Measurements from ENCODE around the gene JOSD1.

JOSD1 gene

GRCh38 chr22:38732251-38732815, 31.6 kb upstream of the JOSD1 start:
- no peak for DNase-seq

GRCh38 chr22:38731703-38732161, 31.0 kb upstream of the JOSD1 start:
- no peak for DNase-seq

DNA sequence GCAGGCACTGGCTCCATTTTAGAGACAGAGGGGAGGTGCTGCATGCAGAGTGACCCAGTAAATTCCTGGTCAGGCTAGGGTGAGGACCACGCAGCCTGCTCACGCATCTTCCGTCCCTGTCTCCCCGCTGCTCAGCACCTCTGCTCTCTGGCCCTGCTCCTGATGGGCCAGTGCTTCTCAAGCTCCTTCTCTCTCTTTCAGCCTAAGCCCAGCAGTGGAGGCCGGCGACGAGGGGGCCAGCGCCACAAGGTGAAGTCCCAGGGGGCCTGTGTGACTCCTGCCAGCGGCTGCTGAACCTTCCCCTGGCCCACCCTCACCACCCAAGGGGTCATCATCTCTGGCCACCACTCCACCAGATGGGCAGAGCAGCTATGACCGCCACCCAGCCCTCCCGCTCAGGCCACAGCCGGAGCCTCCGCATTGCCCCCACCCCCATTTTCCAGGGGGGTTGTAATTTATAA, 29.7 kb upstream of the JOSD1 start:
- no peak for DNase-seq

- DNase-seq, result no peak
Observed at GRCh38 chr22:38729946-38730345, 29.2 kb upstream of the JOSD1 start.

- DNase-seq, result no peak
Observed at GRCh38 chr22:38728871-38729796, 28.4 kb upstream of the JOSD1 start.

GRCh38 chr22:38727530-38728451, 27.0 kb upstream of the JOSD1 start:
- DNase-seq, result no peak

DNA sequence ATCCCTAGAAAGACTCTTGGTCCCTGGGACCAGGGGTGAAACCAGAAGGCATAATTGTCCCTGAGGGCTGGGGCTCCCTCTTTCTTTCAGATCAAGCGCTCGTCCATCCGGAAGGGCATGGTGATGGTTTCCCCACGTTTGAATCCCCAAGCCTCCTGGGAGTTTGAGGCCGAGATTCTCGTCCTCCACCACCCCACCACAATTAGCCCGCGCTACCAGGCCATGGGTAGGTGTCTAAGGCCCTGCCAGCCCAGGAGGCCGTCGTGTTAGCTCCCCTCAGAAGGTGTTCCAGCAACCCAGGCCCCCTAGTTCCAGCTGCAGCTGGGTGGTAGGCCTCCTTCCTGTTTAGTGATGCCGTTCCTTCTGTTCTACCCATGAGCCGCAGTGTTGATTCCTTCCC, 26.4 kb upstream of the JOSD1 start:
- no peak for DNase-seq

- no peak for DNase-seq
Observed at GRCh38 chr22:38725900-38726655, 25.3 kb upstream of the JOSD1 start.

GRCh38 chr22:38724926-38725571, 24.3 kb upstream of the JOSD1 start:
- no peak for DNase-seq

GRCh38 chr22:38724176-38724575, 23.4 kb upstream of the JOSD1 start:
- DNase-seq, result no peak

GRCh38 chr22:38721551-38721950, 20.8 kb upstream of the JOSD1 start:
- DNase-seq, result no peak

- no peak for DNase-seq
Observed at GRCh38 chr22:38720350-38720749, 19.6 kb upstream of the JOSD1 start.

DNA sequence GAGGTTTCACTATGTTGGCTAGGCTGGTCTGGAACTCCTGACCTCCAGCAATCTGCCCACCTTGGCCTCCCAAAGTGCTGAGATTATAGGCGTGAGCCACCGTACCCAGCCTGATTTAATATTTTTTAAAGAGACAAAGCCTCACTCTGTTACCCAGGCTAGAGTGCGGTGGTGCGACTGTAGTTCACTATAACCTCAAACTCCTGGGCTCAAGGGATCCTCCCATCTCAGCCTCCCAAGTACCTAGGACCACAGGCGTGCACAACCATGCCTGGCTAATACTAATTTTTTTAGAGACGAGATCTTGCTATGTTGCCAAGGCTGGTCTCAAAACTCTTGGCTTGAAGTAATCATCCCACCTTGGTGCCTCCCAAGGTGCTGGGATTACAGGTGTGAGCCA, 18.5 kb upstream of the JOSD1 start:
- DNase-seq, result no peak

DNA sequence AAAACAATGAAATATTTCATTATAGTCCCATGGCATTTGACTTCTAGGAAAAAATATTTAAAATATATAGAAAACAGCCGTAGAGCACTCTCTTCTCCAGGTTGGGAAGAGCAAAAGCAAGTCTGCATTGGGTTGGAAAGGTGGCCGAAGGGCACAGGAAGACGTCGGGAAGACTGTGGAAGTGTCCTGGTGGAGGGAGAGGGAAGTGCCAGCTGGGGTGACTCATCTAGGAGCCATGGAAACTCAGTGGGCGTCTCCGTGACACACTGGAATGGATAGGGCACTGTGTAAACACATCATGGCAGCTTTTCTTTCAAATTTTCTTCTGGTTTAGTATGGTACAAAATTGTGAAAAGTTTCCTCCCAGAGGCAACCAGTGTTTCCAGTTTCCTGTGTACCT, 17.7 kb upstream of the JOSD1 start:
- DNase-seq, result no peak

DNA sequence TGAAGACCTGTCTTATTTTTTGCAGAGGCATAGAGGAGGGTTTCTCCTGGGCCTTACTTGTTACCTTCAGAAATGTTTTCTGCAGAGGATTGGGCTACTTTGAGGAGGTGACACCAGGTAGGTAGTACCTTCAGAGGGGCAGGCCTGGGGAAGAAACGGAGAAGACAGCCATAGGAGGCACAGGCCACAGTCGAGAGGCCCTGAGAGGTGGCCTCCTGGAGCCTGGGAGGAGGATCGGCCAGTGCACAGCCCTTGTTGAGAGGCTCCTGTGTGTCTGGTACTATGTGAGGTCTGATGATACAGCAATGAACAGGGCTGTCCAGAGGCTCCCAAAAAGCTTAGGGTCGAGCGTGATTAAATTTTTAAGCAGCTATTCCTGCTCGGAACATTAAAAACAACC, 16.5 kb upstream of the JOSD1 start:
- DNase-seq, result no peak

- no peak for DNase-seq
Observed at GRCh38 chr22:38716826-38717225, 16.1 kb upstream of the JOSD1 start.

GRCh38 chr22:38716271-38716670, 15.5 kb upstream of the JOSD1 start:
- no peak for DNase-seq

DNA sequence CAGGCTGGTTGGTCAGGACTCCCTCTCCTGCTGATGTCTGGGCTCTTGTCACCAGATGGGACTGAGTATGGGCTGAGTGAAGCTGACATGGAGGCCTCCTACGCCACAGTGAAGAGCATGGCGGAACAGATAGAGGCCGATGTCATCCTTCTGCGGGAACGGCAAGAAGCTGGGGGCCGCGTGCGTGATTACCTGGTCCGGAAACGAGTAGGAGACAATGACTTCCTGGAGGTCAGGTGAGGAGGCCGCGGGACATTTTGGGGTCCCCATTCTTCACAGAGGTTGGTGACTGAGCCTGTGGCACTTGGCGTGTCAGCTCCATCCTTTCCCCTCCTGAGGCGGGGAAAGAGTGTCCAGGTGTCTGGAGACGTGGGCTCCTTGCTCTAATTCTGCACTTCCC, 15.1 kb upstream of the JOSD1 start:
- no peak for DNase-seq

- DNase-seq, result no peak
Observed at GRCh38 chr22:38715176-38715764, 14.5 kb upstream of the JOSD1 start.

- no peak for DNase-seq
Observed at GRCh38 chr22:38713921-38714320, 13.2 kb upstream of the JOSD1 start.

DNA sequence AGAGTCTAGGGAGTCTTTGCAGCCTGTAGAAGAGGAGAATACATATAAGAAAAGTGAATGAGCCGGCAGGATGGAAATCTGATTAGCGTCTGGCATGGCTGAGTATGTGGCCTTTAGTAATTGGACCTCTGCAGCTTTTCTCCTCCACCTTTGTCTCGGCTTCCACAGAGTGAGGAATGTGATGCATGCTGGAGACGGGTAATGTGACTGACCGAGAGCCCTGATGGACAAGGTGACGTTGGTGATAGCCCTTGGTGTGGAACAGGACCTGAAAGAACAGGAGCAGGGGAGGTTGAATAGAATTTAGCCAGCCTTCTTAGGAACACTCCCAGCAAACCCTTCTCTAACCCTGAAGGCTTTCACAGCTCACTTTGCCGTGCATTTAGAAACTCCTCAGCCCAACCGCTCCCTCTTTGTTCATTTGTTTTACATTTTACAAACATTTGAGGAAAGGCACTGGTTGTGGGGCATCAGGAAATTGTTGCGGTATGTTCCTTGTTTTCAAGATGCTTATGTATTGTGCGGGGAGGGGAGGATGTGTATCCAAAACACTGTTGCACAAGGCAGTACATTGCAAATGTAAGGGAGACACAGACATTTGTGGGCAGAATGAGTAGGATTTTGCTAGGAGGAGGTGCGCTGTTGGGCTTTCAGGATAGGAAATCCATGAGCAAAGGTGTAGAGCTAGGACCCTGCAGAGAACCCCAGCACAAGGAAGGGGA, 11.9 kb upstream of the JOSD1 start:
- no peak for DNase-seq

Measured in T-helper 9 cell (primary cell).